ENCODE measurements around the gene ATXN10. TPM values are rescaled to one million over a fixed set of nuclear protein-coding genes. Genes with fewer than 3 reads are reported as not detected.
A peak's percentile ranks its signal among the peaks of the same experiment; 100 is the strongest.

ATXN10 gene
- total and polyA plus RNA-seq, 2 of the 8 experiments (the other 6 are each of a cell fraction or from before 2014, with no cell fraction given) = 134 to 210 TPM

DNA sequence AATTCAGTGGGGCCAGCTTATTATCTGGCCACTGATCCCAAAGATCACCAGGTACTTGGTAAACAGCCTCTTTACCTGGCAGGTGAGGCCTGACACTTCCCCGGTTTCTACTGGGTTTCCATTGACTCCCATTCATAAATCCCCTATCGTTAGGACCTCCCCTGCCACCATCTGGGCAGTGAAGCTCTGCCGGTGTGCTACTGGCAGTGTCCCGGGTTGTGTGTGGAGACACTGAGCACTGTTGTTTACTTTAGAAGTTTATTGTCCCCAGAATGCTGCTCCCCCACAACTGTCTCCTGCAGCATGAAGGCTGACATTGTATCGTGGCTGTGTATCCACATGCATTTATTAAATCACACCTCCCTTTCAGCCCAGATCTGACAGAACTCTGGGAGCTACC is 162.6 kb downstream of the ATXN10 start:
- Histone ChIP-seq H3K23me2 (ENCODE audit: low read depth, low read length) (no peaks in the 10 kb centered on the region), H4K91ac (replicated peaks; ENCODE audit: insufficient read length, low read length) (no peak overlapping the region), H2BK20ac (ENCODE audit: low read length) (no peak overlapping the region), H3K56ac (replicated peaks; ENCODE audit: insufficient read length, low read depth, low read length) (no peak overlapping the region), H3K9ac (replicated peaks in 1 of 4; ENCODE audit: extremely low read depth in 1 of 4, low read depth in 3 of 4, low read length in 3 of 4) (no peak overlapping the region), H3K23ac (ENCODE audit: insufficient read length) (peak overlapping the region; percentile 9), H3K18ac (ENCODE audit: extremely low read depth, low read length) (no peak overlapping the region), H3K4me3 (ENCODE audit: extremely low read depth in 1 of 4, insufficient read depth in 2 of 4, low read depth in 3 of 4, low read length in 4 of 4) (no peak overlapping the region), H4K20me1 (replicated peaks in 1 of 2; ENCODE audit: control insufficient read depth in 1 of 2, insufficient read depth in 2 of 2, low read length in 2 of 2) (peaks cover 4 to 6% of the 10 kb centered on the region in 2 experiments), H2AFZ (ENCODE audit: low read length) (no peak overlapping the region), H2BK5ac (ENCODE audit: low read depth, low read length) (no peak overlapping the region), H2BK12ac (ENCODE audit: low read depth, low read length) (no peak overlapping the region), H3K79me1 (ENCODE audit: low read depth, low read length) (no peaks in the 10 kb centered on the region), H3K79me2 (ENCODE audit: control insufficient read depth in 1 of 2, insufficient read depth in 2 of 2, low read length in 2 of 2) (no peaks in the 10 kb centered on the region), H2AK5ac (ENCODE audit: low read depth, low read length) (no peak overlapping the region), H3K27me3 (replicated peaks in 1 of 4; ENCODE audit: control insufficient read depth in 3 of 4, extremely low read depth in 1 of 4, insufficient read depth in 3 of 4, low read length in 3 of 4) (no peaks in the 10 kb centered on the region), H3K36me3 (ENCODE audit: control insufficient read depth in 2 of 4, insufficient read depth in 4 of 4, low read length in 3 of 4) (peaks cover 0 to 10% (median 0%) of the 10 kb centered on the region in 4 experiments; a peak in 3 of 8 replicates), H3K14ac (ENCODE audit: insufficient read length) (no peak overlapping the region), H4K8ac (ENCODE audit: extremely low read depth, insufficient read depth, low read length) (no peak overlapping the region), H3K27ac (ENCODE audit: low read depth, low read length) (no peak overlapping the region), H3K4ac (replicated peaks; ENCODE audit: insufficient read length, low read depth, low read length) (no peak overlapping the region), H2BK120ac (replicated peaks; ENCODE audit: low read depth, low read length) (no peak overlapping the region), H3K4me1 (replicated peaks in 1 of 4; ENCODE audit: control insufficient read depth in 3 of 4, insufficient read depth in 4 of 4, low read length in 3 of 4) (peaks cover 0 to 5% (median 0%) of the 10 kb centered on the region in 4 experiments; a peak in 1 of 7 replicates), H3K4me2 (ENCODE audit: insufficient read depth in 1 of 2, low read depth in 2 of 2, low read length in 2 of 2) (no peak overlapping the region), H3K9me3 (ENCODE audit: insufficient read depth in 2 of 2, low read depth in 1 of 2, low read length in 1 of 2) (no peaks in the 10 kb centered on the region), H2BK15ac (ENCODE audit: low read length) (no peak overlapping the region), H4K5ac (ENCODE audit: insufficient read length, low read depth, low read length) (no peak overlapping the region)
- DNase-seq (ENCODE audit: low read depth in 1 of 2, low spot score in 2 of 2) (no peak), FAIRE-seq (no peak)
- CTCF ChIA-PET (ENCODE audit: partially characterized antibody) = interaction anchor here (0.7 to 3.1 kb wide), 6 partner anchors 8 to 187 kb away, joined by 3 to 13 read pairs (median 4); no protein-coding TSS in a partner anchor
- WGBS, 2 experiments (ENCODE audit: extremely low coverage in 1 of 2, insufficient coverage in 1 of 2, insufficient read length in 1 of 2, insufficient replicate concordance in 2 of 2, low coverage in 1 of 2, low lambda C conversion rate in 2 of 2, missing lambda C conversion rate in 1 of 2) = 90% methylated on average over 5 of the region's 5 CpGs; no CpG with 5 or more reads in 1 of the 2 experiments
- POLR2A ChIA-PET (ENCODE audit: partially characterized antibody) = interaction anchor here (1.0 kb wide), 1 partner anchor 13 kb away, joined by 3 read pairs; no protein-coding TSS in a partner anchor
- TF ChIP-seq PHF8 (conservative IDR thresholded peaks at IDR 0.05; ENCODE audit: low read depth, low read length) (no peak), CHD2 (IDR thresholded peaks at IDR 0.05; ENCODE audit: low read length) (no peak), SP4 (IDR thresholded peaks at IDR 0.05; ENCODE audit: low read length) (no peak), KDM4A (IDR thresholded peaks at IDR 0.05; ENCODE audit: low read depth, low read length, severe bottlenecking) (no peak), CTBP2 (IDR thresholded peaks at IDR 0.05; ENCODE audit: borderline replicate concordance, insufficient read depth, insufficient read length, low read length) (no peak), SUZ12 (IDR thresholded peaks at IDR 0.05; ENCODE audit: low read length) (no peak), POU5F1 (IDR thresholded peaks at IDR 0.05; ENCODE audit: low read depth, low read length) (no peak), BCL11A (IDR thresholded peaks at IDR 0.05; ENCODE audit: low read depth in 2 of 2, low read length in 2 of 2) (no peak), CBX8 (IDR thresholded peaks at IDR 0.05; ENCODE audit: borderline replicate concordance, low read depth, low read length) (no peak), SIX5 (IDR thresholded peaks at IDR 0.05; ENCODE audit: low read depth, low read length) (no peak), NRF1 (IDR thresholded peaks at IDR 0.05; ENCODE audit: low read depth, low read length) (no peak), RXRA (IDR thresholded peaks at IDR 0.05; ENCODE audit: insufficient read depth, low read depth, low read length) (no peak), KDM5A (IDR thresholded peaks at IDR 0.05; ENCODE audit: low read length) (no peak)

Data from H1 (cell line).